ENCODE measurements around the gene TTLL8. TPM values are rescaled to one million over a fixed set of nuclear protein-coding genes. Genes with fewer than 3 reads are reported as not detected.

TTLL8 gene
- total and polyA plus RNA-seq, 12 donors = not detected

- Histone ChIP-seq H3K27ac (no peak overlapping the region), H3K36me3 (replicated peaks in 1 of 2) (no peaks in the 10 kb centered on the region), H3K9me3 (replicated peaks in 1 of 3) (no peaks in the 10 kb centered on the region), H3K4me1 (replicated peaks in 1 of 2) (peaks cover 0 to 5% of the 10 kb centered on the region in 2 donors), H3K27me3 (peaks cover 27% of the 10 kb centered on the region), H3K4me3 (no peak overlapping the region)
- DNase-seq = no peak
- no peak for TF ChIP-seq CTCF (IDR thresholded peaks at IDR 0.05)
- WGBS, 4 donors = 85 to 92% (median 89%) methylated on average over 12 to 19 of the region's 19 CpGs
- intact Hi-C loops (cut with DNase I) = no loop called here
Observed at GRCh38 chr22:50062509-50063135, 4.5 kb upstream of the TTLL8 start.

GRCh38 chr22:50061824-50062355, 3.8 kb upstream of the TTLL8 start:
- WGBS, 4 donors = 68 to 77% (median 72%) methylated on average over 9 to 17 of the region's 17 CpGs; no CpG with 5 or more reads in 1 of the 4 donors
- Histone ChIP-seq H3K9me3 (replicated peaks in 1 of 3) (no peaks in the 10 kb centered on the region), H3K4me1 (replicated peaks in 1 of 2) (peaks cover 0 to 5% of the 10 kb centered on the region in 2 donors), H3K4me3 (no peak overlapping the region), H3K27ac (no peak overlapping the region), H3K36me3 (replicated peaks in 1 of 2) (no peaks in the 10 kb centered on the region), H3K27me3 (peaks cover 27% of the 10 kb centered on the region)
- intact Hi-C loops (cut with DNase I) = no loop called here
- DNase-seq = no peak
- TF ChIP-seq POLR2A (IDR thresholded peaks at IDR 0.05) = no peak
- TF ChIP-seq CTCF (IDR thresholded peaks at IDR 0.05) = no peak

GRCh38 chr22:50061141-50061823, 3.2 kb upstream of the TTLL8 start:
- H3K36me3 ChIP-seq (replicated peaks in 1 of 2) = no peaks in the 10 kb centered on the region
- H3K4me3 ChIP-seq = no peak overlapping the region
- WGBS, 4 donors = 72 to 92% (median 80%) methylated on average over 15 to 27 of the region's 27 CpGs
- TF ChIP-seq POLR2A (IDR thresholded peaks at IDR 0.05) (no peak), CTCF (IDR thresholded peaks at IDR 0.05) (no peak)
- H3K27me3 ChIP-seq = peaks cover 27% of the 10 kb centered on the region
- intact Hi-C loops (cut with DNase I) = no loop called here
- DNase-seq = no peak
- H3K27ac ChIP-seq = no peak overlapping the region
- peaks cover 0 to 5% of the 10 kb centered on the region in 2 donors for H3K4me1 ChIP-seq (replicated peaks in 1 of 2)
- no peaks in the 10 kb centered on the region for H3K9me3 ChIP-seq (replicated peaks in 1 of 3)

GRCh38 chr22:50060441-50061140, 2.5 kb upstream of the TTLL8 start:
- intact Hi-C loops (cut with DNase I) = no loop called here
- 56 to 73% (median 69%) methylated on average over 10 to 28 of the region's 28 CpGs for WGBS, 4 donors

More at GRCh38 chr22:50060441-50061140, 2.5 kb upstream of the TTLL8 start:
- Histone ChIP-seq H3K36me3 (replicated peaks in 1 of 2) (no peaks in the 10 kb centered on the region), H3K27me3 (peaks cover 27% of the 10 kb centered on the region), H3K4me3 (no peak overlapping the region), H3K4me1 (replicated peaks in 1 of 2) (peaks cover 0 to 5% of the 10 kb centered on the region in 2 donors), H3K9me3 (replicated peaks in 1 of 3) (no peaks in the 10 kb centered on the region), H3K27ac (no peak overlapping the region)
- DNase-seq = no peak
- no peak for TF ChIP-seq POLR2A (IDR thresholded peaks at IDR 0.05)
- TF ChIP-seq CTCF (IDR thresholded peaks at IDR 0.05) = no peak
